H7 (cell line): Measurements from ENCODE around the gene PIK3R3. TPM values are rescaled to one million over a fixed set of nuclear protein-coding genes. Genes with fewer than 3 reads are reported as not detected.

Source experiments
- DNase-seq: peaks from one replicate; pipeline ENCODE4 v3.0.0; 2012
- H3K27me3 ChIP-seq: 2 replicates; pipeline ENCODE4 v1.6.0; 2011; ENCODE audit warnings: mild to moderate bottlenecking, low read length; ENCODE audit not compliant: control insufficient read depth, insufficient read depth
- H3K36me3 ChIP-seq: replicated peaks from 2 replicates; pipeline ENCODE4 v1.5.1; 2011; ENCODE audit warnings: low read length; ENCODE audit not compliant: control insufficient read depth, insufficient read depth
- H3K4me3 ChIP-seq: 2 replicates; pipeline ENCODE4 v1.5.1; 2011; ENCODE audit warnings: low read depth, mild to moderate bottlenecking, control low read depth, low read length, moderate library complexity; ENCODE audit not compliant: insufficient read depth
- total RNA-seq: library from RNA; depleted of rRNA; stranded (reverse); fragments of >200 nt; shearing (Covaris generic); gene quantifications from 2 replicates; pipeline ENCODE4 v1.2.3, GENCODE V29; 2014

PIK3R3 gene
- total RNA-seq, 1 experiment from 2014 or later = 5.7 TPM

DNA sequence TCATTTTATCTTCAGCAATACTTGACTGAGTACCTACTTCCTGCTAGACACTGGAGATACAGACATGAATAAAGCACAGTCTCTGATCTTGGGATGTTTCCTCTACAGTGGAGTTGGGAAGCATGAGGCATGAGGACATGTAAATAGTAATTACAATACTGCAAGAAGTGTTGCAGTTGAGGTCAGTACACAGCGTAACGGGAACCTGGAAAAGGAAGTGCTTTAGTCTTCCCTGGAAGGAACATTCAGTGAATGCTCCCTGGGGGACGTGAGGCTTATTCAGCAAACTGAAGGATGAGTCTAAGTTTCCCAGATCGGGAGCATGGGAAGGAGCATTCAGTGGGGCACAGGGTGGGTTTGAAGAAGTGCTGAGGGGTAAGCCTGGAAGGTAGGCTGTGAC, 112.4 kb downstream of the PIK3R3 start:
- peaks cover 19% of the 10 kb centered on the region for H3K36me3 ChIP-seq
- no peak overlapping the region for H3K4me3 ChIP-seq
- no peaks in the 10 kb centered on the region for H3K27me3 ChIP-seq
- DNase-seq = no peak

- H3K27me3 ChIP-seq = no peaks in the 10 kb centered on the region
- no peak overlapping the region for H3K4me3 ChIP-seq
- H3K36me3 ChIP-seq = peaks cover 19% of the 10 kb centered on the region
- no peak for DNase-seq
These were observed 113.1 kb downstream of the PIK3R3 start for GRCh38 chr1:46019348-46019747.

DNA sequence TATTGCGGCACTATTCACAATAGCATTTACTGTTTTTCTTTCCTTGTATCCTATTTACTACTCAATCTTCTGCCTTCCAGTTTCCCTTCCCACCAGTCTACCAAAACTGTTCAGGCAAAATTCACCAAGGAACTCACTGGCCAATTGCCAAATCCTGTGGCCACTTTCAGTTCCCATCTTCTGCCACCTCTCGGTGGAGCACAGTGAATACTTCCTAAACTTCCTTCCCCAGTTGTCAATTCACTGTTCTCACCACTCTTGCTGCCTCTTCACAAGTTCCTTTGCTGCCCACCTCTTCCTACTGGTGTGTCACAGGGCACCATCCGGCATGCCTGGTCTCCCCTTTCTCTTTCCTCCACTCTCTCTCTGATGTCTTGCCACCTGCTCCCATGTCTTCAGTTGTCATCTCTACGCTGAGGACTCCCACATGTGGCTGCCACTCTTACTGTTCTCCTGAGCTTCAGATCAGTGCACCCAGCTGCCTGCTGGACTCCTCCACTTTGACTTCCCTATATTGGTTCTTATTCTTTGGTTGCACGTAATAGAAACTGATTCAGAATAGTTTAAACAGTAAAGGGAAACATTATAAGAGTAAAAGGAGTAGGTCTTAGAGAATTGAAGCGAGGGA, 114.4 kb downstream of the PIK3R3 start:
- no peak for DNase-seq
- no peak overlapping the region for H3K4me3 ChIP-seq
- H3K27me3 ChIP-seq = no peaks in the 10 kb centered on the region
- peaks cover 5% of the 10 kb centered on the region for H3K36me3 ChIP-seq

- H3K27me3 ChIP-seq = no peaks in the 10 kb centered on the region
- peaks cover 6% of the 10 kb centered on the region for H3K36me3 ChIP-seq
- H3K4me3 ChIP-seq = no peak overlapping the region
- no peak for DNase-seq
These were observed 118.8 kb downstream of the PIK3R3 start for GRCh38 chr1:46013581-46013980.

DNA sequence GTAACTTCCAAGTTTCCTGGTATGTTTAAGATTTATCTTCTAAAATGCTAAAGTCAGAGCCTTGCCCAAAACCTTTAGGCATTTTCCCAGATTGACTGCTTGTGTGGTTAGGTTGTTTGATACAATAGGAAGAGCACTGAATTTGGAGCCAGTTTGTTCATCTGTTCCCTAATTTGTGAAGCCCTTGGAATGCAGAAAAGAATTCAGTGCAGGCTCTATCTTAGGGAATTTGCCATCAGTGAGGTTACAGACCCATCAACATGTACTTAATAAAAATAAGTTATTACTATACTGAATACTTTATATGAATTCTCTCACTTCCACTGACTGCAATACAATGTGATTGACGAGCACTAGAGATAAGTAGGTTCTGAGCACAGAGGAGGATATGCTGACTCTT, 120.2 kb downstream of the PIK3R3 start:
- Histone ChIP-seq H3K36me3 (peaks cover 13% of the 10 kb centered on the region), H3K4me3 (no peak overlapping the region), H3K27me3 (no peaks in the 10 kb centered on the region)
- no peak for DNase-seq

DNA sequence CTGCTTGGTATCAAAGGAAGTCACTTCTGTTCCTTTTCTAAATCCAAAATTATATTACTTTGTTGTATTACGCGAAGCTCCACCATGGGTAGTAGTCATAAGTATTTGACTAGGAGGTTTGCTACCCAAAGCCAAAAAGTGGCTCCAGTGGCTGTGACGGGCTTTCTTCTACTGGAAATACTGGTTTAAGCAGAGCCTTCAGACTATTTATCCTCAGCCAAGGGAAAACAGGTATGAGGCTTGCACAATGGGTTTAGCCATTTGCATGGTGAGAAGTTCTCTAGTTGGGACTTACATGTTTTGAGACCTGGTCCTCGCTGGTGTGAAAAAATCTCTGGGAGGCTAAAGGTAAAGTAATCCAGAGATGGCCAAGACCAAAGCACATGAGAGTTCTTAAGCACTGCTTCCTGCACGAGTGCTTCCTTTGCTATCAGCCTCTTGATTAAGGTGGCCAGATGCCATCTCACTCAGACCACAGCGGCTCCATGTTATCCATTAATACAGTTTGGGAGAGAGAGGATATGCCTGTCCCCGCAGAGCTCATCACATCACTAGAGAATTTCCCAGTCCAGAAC, 121.2 kb downstream of the PIK3R3 start:
- Histone ChIP-seq H3K4me3 (no peak overlapping the region), H3K36me3 (peaks cover 15% of the 10 kb centered on the region), H3K27me3 (no peaks in the 10 kb centered on the region)
- DNase-seq = no peak

- Histone ChIP-seq H3K36me3 (peaks cover 15% of the 10 kb centered on the region), H3K27me3 (no peaks in the 10 kb centered on the region), H3K4me3 (no peak overlapping the region)
- DNase-seq = no peak
These were observed 121.8 kb downstream of the PIK3R3 start for GRCh38 chr1:46010611-46011010.

GRCh38 chr1:46008585-46008984, 123.8 kb downstream of the PIK3R3 start:
- DNase-seq = no peak
- no peak overlapping the region for H3K4me3 ChIP-seq
- peaks cover 15% of the 10 kb centered on the region for H3K36me3 ChIP-seq
- no peaks in the 10 kb centered on the region for H3K27me3 ChIP-seq

GRCh38 chr1:46005594-46005993, 126.8 kb downstream of the PIK3R3 start:
- DNase-seq = no peak

DNA sequence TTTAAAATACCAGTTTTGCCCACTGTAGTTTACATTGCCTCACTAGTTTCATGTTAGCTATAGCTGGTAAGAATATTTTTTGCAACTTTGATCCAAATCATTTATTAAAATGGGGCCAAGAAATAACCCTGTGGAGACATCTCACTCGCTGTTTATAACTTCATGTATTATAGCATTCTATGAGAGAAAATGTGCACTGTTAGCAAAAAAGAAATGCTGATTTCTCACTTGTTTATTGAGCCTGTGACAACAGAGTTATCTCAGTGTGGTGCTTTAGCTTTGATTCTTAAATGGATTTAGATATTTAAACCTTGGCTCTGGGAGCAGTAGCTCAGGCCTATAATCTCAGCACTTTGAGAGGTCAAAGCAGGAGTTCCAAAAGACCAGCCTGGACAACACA, 127.9 kb downstream of the PIK3R3 start:
- H3K4me3 ChIP-seq = no peak overlapping the region
- peaks cover 11% of the 10 kb centered on the region for H3K36me3 ChIP-seq
- no peaks in the 10 kb centered on the region for H3K27me3 ChIP-seq
- DNase-seq = no peak

More at GRCh38 chr1:46005594-46005993, 126.8 kb downstream of the PIK3R3 start:
- Histone ChIP-seq H3K36me3 (peaks cover 12% of the 10 kb centered on the region), H3K4me3 (no peak overlapping the region), H3K27me3 (no peaks in the 10 kb centered on the region)

DNA sequence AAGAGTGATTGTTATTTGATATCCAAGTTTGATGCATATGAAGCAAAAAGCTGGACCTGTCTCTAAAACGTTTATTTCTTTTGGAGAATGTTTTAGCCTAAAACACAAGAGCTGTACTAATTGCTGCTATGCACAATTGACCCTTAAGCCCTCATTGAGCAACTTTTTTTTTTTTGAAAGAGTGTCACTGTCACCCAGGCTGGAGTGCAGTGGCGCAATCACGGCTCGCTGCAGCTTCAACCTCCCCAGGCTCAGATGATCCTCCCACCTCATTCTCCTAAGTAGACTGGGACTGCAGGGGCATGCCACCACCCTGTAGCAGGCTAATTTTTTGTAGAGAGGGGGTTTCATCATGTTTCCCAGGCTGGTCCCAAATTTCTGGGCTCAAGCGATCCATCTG, 129.1 kb downstream of the PIK3R3 start:
- Histone ChIP-seq H3K27me3 (no peaks in the 10 kb centered on the region), H3K36me3 (peaks cover 6% of the 10 kb centered on the region), H3K4me3 (no peak overlapping the region)
- no peak for DNase-seq

DNA sequence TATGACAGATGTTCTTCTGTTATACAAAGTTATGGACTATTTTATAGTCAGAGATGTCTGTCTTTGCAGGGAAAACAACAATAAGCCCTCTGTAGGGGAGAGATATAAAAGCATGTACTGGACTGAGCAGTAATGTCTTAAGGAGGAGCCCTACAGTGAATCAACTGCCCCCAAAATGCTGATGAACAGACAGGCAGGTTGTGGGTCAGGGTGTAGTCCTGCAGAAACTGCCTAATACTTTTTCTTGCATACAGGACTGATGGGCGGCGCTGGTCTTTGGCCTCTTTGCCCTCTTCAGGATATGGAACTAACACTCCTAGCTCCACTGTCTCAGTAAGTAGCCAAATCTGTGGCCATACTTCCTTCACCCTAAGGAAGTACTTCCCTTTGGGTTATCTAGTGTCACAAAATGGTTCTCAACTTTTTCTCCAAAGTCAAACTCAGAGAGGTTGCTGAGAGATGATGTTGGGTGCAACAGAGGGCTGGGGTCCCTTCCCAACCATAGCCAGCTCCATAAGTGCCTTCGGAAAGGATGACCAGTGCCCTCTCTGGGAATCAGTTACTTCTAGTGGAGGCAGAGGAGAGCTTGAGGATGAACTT, 129.8 kb downstream of the PIK3R3 start:
- no peak overlapping the region for H3K4me3 ChIP-seq
- H3K36me3 ChIP-seq = peaks cover 3% of the 10 kb centered on the region
- H3K27me3 ChIP-seq = no peaks in the 10 kb centered on the region
- DNase-seq = no peak

- H3K27me3 ChIP-seq = no peaks in the 10 kb centered on the region
- DNase-seq = no peak
- H3K4me3 ChIP-seq = no peak overlapping the region
- H3K36me3 ChIP-seq = no peaks in the 10 kb centered on the region; the same call in 1 of the 2 replicates
These were observed 131.2 kb downstream of the PIK3R3 start for GRCh38 chr1:46001081-46001785.

DNA sequence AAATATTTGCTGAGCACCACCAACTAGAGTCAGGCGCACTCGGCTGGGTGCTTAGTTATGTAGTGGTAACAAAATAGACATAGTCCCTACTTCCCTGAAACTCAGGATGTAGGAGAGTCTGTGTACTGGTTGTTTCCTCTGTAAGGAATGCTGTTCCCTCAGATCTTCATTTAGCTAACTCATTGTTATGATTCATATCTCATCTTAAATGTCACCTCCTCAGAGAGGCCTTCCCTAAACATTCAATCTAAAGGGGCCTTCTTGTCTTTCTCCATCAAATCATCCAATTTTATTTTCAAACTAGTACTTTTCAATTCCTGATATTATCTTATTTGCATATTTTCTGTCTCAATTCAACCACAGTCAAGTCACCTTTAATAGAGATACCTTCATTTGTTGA, 132.9 kb downstream of the PIK3R3 start:
- Histone ChIP-seq H3K4me3 (no peak overlapping the region), H3K36me3 (no peaks in the 10 kb centered on the region; the same call in 1 of the 2 replicates), H3K27me3 (no peaks in the 10 kb centered on the region)
- DNase-seq = no peak
